Pulmonary artery endothelial cell (primary cell): Measurements from ENCODE around the gene RNF130. TPM values are rescaled to one million over a fixed set of nuclear protein-coding genes. Genes with fewer than 3 reads are reported as not detected.
"Not testable (repeated sequence)": the region's sequence is repeated elsewhere in the genome, so short reads cannot be mapped to it uniquely, and the experiment has no call there.

Source experiments
- DNase-seq: peaks from one replicate; pipeline ENCODE4 v3.0.0-alpha.2; 2011; ENCODE audit warnings: low read depth, low spot score
- total RNA-seq: library from RNA; depleted of rRNA; stranded (reverse); fragments of >200 nt; gene quantifications from 2 replicates; pipeline ENCODE4 v1.2.3, GENCODE V29; 2014

RNF130 gene
- total RNA-seq, 1 donor from 2014 or later: 27.6 TPM

GRCh38 chr5:179974946-179975712, 96.4 kb downstream of the RNF130 start:
- no peak for DNase-seq

- no peak for DNase-seq
Measured at GRCh38 chr5:179974246-179974945, 97.2 kb downstream of the RNF130 start.

DNA sequence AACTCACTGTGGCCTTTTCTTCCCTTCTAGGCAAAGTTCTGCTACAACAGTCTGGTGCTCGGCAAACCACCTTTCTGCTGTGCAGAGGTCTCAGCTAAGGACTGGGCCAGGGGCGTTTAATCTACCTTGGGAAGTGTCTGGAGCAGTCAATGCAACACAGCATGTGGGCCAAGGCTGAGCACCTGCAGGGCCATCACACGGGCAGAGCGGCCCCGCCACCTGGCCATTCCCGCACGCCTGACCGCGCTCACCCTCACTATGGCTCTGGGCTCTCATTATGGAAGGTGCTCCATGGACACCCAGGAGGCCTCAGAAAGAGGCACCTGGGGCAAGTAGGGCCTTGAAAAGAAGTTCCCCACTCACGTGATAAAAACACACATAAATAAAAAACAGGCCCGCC, 98.2 kb downstream of the RNF130 start:
- DNase-seq: no peak

GRCh38 chr5:179969110-179969509, 102.4 kb downstream of the RNF130 start:
- DNase-seq: no peak

GRCh38 chr5:179967489-179967888, 104.1 kb downstream of the RNF130 start:
- no peak for DNase-seq

DNA sequence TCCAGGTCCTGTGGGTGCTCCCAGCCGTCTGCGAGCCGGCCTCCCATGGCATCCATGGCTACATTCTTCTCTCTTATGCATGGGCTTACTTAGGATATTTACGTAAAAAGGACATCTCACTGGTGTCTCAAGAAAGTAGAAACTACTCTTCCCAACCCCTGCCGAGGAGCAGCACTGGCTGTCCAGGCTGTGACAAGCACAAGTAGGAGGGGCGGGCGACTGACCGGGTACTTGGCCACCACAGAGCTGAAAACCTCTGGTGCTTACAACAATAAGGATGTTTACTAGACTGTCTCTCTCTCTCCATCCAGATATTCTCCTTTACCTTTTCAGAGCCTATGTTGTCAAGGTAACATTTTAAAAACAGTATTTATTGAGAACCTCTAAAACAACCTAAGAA, 107.5 kb downstream of the RNF130 start:
- no peak for DNase-seq

- no peak for DNase-seq
Measured at GRCh38 chr5:179963375-179963774, 108.2 kb downstream of the RNF130 start.

DNA sequence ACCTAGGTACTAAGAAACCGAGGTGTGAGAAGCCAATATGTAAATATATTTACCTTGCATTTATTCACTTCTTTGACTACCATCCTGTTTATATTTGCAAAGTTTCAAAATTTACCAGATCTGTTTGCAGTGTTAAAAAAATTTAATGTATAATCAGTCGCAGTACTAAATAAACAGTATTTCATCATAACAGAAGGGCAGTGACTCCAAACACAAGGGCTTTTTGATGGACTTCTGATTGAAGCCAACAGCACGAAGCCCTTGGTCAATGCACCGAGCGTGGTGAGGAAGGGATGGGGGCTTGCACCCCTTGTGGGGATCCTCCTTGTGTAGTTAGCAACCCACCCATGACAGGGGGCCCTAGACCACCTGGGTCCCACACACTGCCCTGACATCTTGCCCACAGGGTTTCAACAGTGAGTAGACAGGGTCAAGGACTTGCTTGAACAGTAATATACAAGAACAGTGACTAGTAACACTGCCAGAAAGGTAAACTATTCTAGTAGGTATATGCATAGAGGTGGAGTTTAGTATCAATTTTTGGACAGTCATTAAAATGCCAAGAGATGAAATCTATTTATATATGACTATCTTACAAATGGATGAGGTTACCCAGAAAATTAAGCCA, 111.2 kb downstream of the RNF130 start:
- DNase-seq: no peak

GRCh38 chr5:179959641-179960040, 111.9 kb downstream of the RNF130 start:
- no peak for DNase-seq

DNA sequence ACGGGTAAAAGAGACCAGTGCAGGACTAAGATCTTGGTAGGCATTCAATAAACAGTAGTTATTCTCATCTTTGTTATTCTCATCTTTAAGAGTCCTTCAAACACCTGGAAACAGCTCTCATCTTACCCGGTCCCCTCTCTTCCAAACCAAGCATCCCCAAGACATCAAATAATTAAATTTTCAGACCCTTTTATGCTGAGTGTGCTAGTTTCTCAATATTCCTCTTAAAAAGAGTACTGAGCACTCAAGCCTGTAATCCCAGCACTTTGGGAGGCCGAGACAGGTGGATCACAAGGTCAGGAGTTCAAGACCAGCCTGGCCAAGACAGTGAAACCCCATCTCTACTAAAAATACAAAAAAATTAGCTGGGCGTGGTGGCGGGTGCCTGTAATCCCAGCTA, 112.4 kb downstream of the RNF130 start:
- DNase-seq: not testable (repeated sequence)

- DNase-seq: no peak
Measured at GRCh38 chr5:179955630-179956029, 115.9 kb downstream of the RNF130 start.

- DNase-seq: no peak
Measured at GRCh38 chr5:179955062-179955461, 116.5 kb downstream of the RNF130 start.

- no peak for DNase-seq
Measured at GRCh38 chr5:179954434-179954833, 117.1 kb downstream of the RNF130 start.

GRCh38 chr5:179953987-179954386, 117.6 kb downstream of the RNF130 start:
- no peak for DNase-seq

GRCh38 chr5:179936976-179937681, 134.4 kb downstream of the RNF130 start:
- DNase-seq: no peak

GRCh38 chr5:179930788-179931473, 140.6 kb downstream of the RNF130 start:
- no peak for DNase-seq

- no peak for DNase-seq
Measured at GRCh38 chr5:179927824-179928223, 143.7 kb downstream of the RNF130 start.

GRCh38 chr5:179926657-179927056, 144.9 kb downstream of the RNF130 start:
- no peak for DNase-seq

- no peak for DNase-seq
Measured at GRCh38 chr5:179923436-179923835, 148.1 kb downstream of the RNF130 start.

GRCh38 chr5:179920175-179920574, 151.4 kb downstream of the RNF130 start:
- DNase-seq: no peak

DNA sequence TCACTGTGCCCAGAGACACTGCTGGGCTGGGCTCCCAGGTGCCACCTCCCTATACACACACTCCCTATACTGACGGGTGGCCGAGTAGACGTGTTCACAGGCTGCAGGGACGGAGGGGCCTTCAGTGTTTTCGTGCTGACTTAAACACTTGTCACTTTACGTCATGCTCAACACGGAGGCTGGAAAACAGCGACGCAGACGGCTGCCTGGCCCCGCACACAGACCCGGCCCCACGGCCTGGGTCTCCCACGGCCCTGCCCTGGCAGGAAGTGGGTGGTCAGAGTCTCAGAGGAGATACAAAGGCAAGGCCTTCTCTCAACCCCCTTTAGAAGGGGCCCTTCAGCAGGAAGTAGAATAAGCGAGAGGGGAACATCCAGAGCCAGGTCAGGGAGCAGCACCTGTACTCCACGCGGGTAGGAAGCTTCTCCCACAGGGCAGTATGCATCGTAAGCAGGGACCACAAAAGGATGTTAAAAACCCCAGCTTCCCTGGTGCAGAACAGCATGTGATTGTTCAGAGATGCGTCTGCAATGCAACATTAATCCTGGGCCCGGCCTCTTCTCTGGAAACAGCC, 152.0 kb downstream of the RNF130 start:
- no peak for DNase-seq
